ENCODE results near the gene ANKRD28.

Gene ANKRD28

DNA sequence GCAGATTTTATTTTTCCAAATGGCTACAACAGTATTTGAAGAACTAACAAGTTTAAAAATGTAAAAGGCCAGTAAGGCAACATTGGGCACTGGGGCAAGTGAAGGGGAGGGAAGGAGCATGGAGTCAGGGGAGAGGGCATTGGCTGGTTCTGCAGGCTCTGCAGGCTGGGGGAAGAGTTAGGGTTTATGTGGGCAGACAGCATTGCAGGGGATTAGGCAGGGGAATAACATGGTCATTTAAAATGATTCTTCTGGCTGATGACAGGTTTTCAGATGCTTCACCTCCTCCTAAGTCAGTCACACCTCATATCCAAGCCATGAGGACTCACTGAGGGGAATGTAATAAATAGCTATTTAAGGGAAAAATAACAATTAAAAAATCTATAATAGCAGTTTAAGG, 143.7 kb downstream of the ANKRD28 start:
- no peak for TF ChIP-seq CTCF (IDR thresholded peaks at IDR 0.05; ENCODE audit: extremely low read depth, missing control alignments)
- DNase-seq (ENCODE audit: low spot score), result no peak

DNA sequence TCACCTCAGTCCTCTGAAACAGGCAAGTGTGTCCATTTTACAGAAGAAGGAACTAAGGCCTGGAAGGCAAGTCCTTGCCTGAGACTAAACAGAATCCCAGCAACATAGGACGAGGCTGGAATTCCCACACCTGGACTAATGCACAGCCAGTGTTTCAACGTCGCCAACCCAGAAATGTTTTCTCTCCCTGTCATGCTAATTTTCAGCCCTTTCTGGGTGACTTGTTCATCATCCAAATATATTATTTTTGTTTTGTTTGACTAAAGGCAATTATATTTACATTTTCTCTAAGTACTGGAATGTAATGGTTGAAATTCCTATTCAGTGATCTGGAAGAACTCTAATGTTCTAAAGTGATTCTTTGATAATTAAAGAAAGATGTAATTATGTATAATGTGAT, 144.5 kb downstream of the ANKRD28 start:
- TF ChIP-seq CTCF (IDR thresholded peaks at IDR 0.05; ENCODE audit: extremely low read depth, missing control alignments), result no peak

DNA sequence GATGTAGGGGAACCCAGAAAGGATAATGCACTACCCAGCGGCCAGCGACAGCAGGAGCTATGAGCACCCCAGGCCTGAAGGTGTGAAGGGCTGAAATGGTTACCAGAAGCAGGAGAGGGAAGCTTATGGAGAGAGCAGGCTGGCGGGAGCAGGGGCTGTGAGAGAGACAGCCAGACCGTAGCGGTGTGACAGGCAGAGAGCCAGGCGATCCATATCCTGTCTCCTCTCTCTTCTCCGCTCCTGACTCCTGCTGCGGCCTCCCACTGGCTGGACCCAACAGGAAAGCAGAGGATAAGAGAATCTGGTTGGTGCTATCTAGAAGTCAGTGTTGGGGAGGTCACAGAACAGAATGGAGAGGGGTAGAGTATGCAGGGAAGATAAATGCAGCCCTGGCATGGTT, 146.4 kb downstream of the ANKRD28 start:
- DNase-seq (ENCODE audit: low spot score), result no peak
- TF ChIP-seq CTCF (IDR thresholded peaks at IDR 0.05; ENCODE audit: extremely low read depth, missing control alignments), result no peak

More for the DNA sequence above, 144.5 kb downstream of the ANKRD28 start:
- no peak for DNase-seq (ENCODE audit: low spot score)

DNA sequence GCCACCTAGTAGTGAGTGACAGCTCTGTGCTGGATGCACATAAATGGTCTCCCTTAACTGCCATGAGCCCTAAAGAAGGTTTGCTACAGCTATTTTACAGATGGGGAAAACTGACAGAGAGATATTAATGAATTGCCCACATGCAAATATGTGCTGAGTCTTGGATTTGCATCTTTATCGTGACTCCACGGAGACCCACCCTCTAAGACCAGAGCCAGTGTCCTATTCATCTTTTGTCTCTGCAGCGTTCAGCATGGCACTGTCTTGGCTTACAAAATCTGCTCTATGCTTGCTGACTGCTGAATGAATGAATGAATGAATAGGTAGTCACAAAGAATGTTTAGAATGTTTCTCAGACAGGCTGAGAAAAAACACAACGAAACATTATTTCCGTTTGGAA, 147.9 kb downstream of the ANKRD28 start:
- DNase-seq (ENCODE audit: low spot score), result no peak

DNA sequence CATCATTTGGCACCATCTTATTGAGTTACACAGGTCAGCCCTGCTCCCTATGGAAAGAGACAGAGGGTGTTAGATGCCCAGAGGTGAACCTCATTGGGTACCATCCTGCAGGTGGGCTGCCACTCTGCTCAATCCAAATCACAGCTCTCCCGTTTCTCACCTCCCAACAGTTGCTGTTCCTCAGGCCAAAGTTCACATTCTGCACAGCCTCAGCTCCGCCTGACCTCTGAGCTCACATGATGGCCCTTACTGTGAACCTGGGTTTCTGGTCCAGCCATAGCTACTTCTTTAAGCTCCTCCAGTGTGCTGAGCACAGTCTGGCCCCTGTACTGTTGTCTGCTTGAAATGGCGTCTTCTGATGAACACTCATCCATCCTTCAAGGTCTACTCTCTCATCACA, 148.4 kb downstream of the ANKRD28 start:
- TF ChIP-seq CTCF (IDR thresholded peaks at IDR 0.05; ENCODE audit: extremely low read depth, missing control alignments), result no peak
- DNase-seq (ENCODE audit: low spot score), result no peak

More for the DNA sequence above, 147.9 kb downstream of the ANKRD28 start:
- TF ChIP-seq CTCF (IDR thresholded peaks at IDR 0.05; ENCODE audit: extremely low read depth, missing control alignments), result no peak

DNA sequence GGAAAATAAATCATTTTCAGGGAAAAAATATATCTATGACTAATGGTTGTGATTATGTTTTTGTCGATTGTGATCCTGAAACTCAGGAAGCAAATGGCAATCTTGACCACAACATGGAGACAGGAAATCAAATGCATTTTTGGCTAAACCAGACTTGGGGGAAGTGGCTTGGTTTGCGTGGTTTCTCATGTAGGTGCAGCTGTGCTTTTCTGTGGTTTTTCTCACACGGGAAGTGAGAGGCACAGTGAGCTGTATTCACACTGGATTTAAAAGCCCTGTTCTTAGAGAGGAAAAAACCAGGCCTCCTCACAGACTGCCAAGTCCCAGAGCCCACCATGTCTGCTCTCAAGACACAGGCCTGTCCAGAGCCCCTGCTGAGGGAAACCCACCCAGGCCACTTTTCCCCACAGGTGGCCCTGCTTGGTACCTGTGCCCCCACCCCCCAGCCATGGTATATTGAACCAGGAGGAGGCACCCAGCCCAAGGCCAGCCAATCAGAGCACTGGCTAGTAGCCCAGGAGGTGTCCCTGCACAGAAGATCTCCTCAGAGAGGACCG, 150.1 kb downstream of the ANKRD28 start:
- DNase-seq (ENCODE audit: low spot score), result peak; percentile 61
- no peak for TF ChIP-seq CTCF (IDR thresholded peaks at IDR 0.05; ENCODE audit: extremely low read depth, missing control alignments)

DNA sequence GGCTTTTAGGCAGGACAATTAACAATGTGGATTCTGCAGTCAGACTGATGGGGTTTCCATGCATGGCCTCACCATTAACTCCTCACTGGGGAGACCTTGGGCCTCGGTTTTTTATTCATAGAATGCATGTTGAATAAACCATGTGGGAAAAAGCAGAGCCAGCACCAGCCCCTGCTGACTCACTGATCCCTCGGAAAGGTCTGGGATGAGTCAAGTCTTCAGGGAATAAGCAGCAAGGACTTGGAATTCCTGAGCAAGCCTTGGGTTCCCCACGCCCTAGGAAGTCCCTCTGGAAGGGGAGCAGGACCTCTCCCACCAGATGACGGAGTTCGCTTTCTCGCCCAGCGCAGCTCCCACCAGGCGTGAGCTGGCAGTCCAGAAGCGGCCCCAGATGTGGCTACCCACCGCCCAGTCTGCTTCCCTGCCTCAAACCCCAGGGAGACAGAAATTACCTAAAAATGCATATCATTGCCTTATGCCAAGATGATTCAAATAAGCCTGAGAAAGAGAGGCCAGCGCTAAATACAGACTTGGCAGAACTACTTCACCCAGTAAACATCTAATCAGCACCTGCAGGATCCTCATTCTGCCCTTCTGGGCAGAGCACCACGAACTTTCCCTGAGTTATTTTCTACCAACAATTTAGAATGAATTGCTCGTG, 150.8 kb downstream of the ANKRD28 start:
- TF ChIP-seq CTCF (IDR thresholded peaks at IDR 0.05; ENCODE audit: extremely low read depth, missing control alignments), result no peak
- no peak for DNase-seq (ENCODE audit: low spot score)
